IgD-negative memory B cell (primary cell): Measurements from ENCODE around the gene FAM72D. TPM values are rescaled to one million over a fixed set of nuclear protein-coding genes. Genes with fewer than 3 reads are reported as not detected.
"Not testable (repeated sequence)": the region's sequence is repeated elsewhere in the genome, so short reads cannot be mapped to it uniquely, and the experiment has no call there.

Source experiments
- H3K27ac Mint-ChIP-seq, 3 donors: one replicate each; pipeline ENCODE4 v1.8.0; 2020 to 2022; ENCODE audit warnings: mild to moderate bottlenecking in 3 of 3, mixed read lengths in 3 of 3, moderate library complexity in 1 of 3
- H3K27me3 Mint-ChIP-seq: one replicate; pipeline ENCODE4 v1.8.0; 2021; ENCODE audit warnings: mixed read lengths
- H3K36me3 Mint-ChIP-seq: one replicate; pipeline ENCODE4 v1.8.0; 2020; ENCODE audit warnings: mild to moderate bottlenecking, mixed read lengths
- H3K4me1 Mint-ChIP-seq, 3 donors: one replicate each; pipeline ENCODE4 v1.8.0; 2020 to 2022; ENCODE audit warnings: mixed read lengths in 3 of 3, mild to moderate bottlenecking in 1 of 3
- H3K4me3 Mint-ChIP-seq, 4 donors: one replicate each; pipeline ENCODE4 v1.8.0; 2020 to 2022; ENCODE audit warnings: mild to moderate bottlenecking in 4 of 4, mixed read lengths in 4 of 4, moderate library complexity in 3 of 4
- H3K9me3 Mint-ChIP-seq, 3 donors: one replicate each; pipeline ENCODE4 v1.8.0; 2020 to 2021; ENCODE audit warnings: mixed read lengths in 3 of 3, mild to moderate bottlenecking in 1 of 3
- polyA plus RNA-seq: library from polyadenylated mRNA; unstranded; fragments of 300-500 nt; fragmentation: Illumina TruSeq; gene quantifications from one replicate; pipeline ENCODE4 v1.2.3, GENCODE V29; 2021

FAM72D gene
- polyA plus RNA-seq, 1 donor from 2014 or later = not detected

GRCh38 chr1:145122344-145123061 is 26.7 kb downstream of the FAM72D start:
- not testable (repeated sequence) for H3K27ac Mint-ChIP-seq, H3K36me3 Mint-ChIP-seq, H3K9me3 Mint-ChIP-seq, H3K4me3 Mint-ChIP-seq, H3K27me3 Mint-ChIP-seq, H3K4me1 Mint-ChIP-seq

- not testable (repeated sequence) for H3K27ac Mint-ChIP-seq, H3K4me3 Mint-ChIP-seq, H3K4me1 Mint-ChIP-seq, H3K27me3 Mint-ChIP-seq, H3K36me3 Mint-ChIP-seq, H3K9me3 Mint-ChIP-seq
These were observed 27.3 kb downstream of the FAM72D start for GRCh38 chr1:145123062-145123395.

- not testable (repeated sequence) for H3K9me3 Mint-ChIP-seq, H3K4me1 Mint-ChIP-seq, H3K36me3 Mint-ChIP-seq, H3K27me3 Mint-ChIP-seq, H3K4me3 Mint-ChIP-seq, H3K27ac Mint-ChIP-seq
These were observed 28.3 kb downstream of the FAM72D start for GRCh38 chr1:145123992-145124641.

GRCh38 chr1:145125112-145125511 is 29.3 kb downstream of the FAM72D start:
- not testable (repeated sequence) for H3K36me3 Mint-ChIP-seq, H3K27ac Mint-ChIP-seq, H3K9me3 Mint-ChIP-seq, H3K4me3 Mint-ChIP-seq, H3K4me1 Mint-ChIP-seq, H3K27me3 Mint-ChIP-seq

- H3K27me3 Mint-ChIP-seq, H3K4me1 Mint-ChIP-seq, H3K27ac Mint-ChIP-seq, H3K9me3 Mint-ChIP-seq, H3K4me3 Mint-ChIP-seq, H3K36me3 Mint-ChIP-seq: not testable (repeated sequence)
These were observed 31.4 kb downstream of the FAM72D start for GRCh38 chr1:145127144-145127543.

GRCh38 chr1:145128697-145129469 is 33.1 kb downstream of the FAM72D start:
- not testable (repeated sequence) for H3K36me3 Mint-ChIP-seq, H3K27ac Mint-ChIP-seq, H3K9me3 Mint-ChIP-seq, H3K27me3 Mint-ChIP-seq, H3K4me1 Mint-ChIP-seq, H3K4me3 Mint-ChIP-seq

GRCh38 chr1:145134476-145134875 is 38.7 kb downstream of the FAM72D start:
- H3K27ac Mint-ChIP-seq, H3K4me3 Mint-ChIP-seq, H3K36me3 Mint-ChIP-seq, H3K9me3 Mint-ChIP-seq, H3K4me1 Mint-ChIP-seq, H3K27me3 Mint-ChIP-seq: not testable (repeated sequence)

- H3K4me3 Mint-ChIP-seq, H3K9me3 Mint-ChIP-seq, H3K27me3 Mint-ChIP-seq, H3K27ac Mint-ChIP-seq, H3K4me1 Mint-ChIP-seq, H3K36me3 Mint-ChIP-seq: not testable (repeated sequence)
These were observed 44.8 kb downstream of the FAM72D start for GRCh38 chr1:145140549-145140948.

- H3K9me3 Mint-ChIP-seq, H3K4me3 Mint-ChIP-seq, H3K36me3 Mint-ChIP-seq, H3K4me1 Mint-ChIP-seq, H3K27me3 Mint-ChIP-seq, H3K27ac Mint-ChIP-seq: not testable (repeated sequence)
These were observed 48.6 kb downstream of the FAM72D start for GRCh38 chr1:145144264-145144913.

GRCh38 chr1:145146308-145146707 is 50.5 kb downstream of the FAM72D start:
- not testable (repeated sequence) for H3K4me1 Mint-ChIP-seq, H3K4me3 Mint-ChIP-seq, H3K27ac Mint-ChIP-seq, H3K9me3 Mint-ChIP-seq, H3K27me3 Mint-ChIP-seq, H3K36me3 Mint-ChIP-seq

- H3K36me3 Mint-ChIP-seq, H3K4me3 Mint-ChIP-seq, H3K27me3 Mint-ChIP-seq: not testable (repeated sequence)
These were observed 51.4 kb downstream of the FAM72D start for GRCh38 chr1:145147172-145147571.

GRCh38 chr1:145155421-145155820 is 59.6 kb downstream of the FAM72D start:
- H3K36me3 Mint-ChIP-seq, H3K27ac Mint-ChIP-seq, H3K9me3 Mint-ChIP-seq, H3K4me1 Mint-ChIP-seq, H3K27me3 Mint-ChIP-seq, H3K4me3 Mint-ChIP-seq: not testable (repeated sequence)

More at GRCh38 chr1:145147172-145147571, 51.4 kb downstream of the FAM72D start:
- H3K27ac Mint-ChIP-seq, H3K4me1 Mint-ChIP-seq, H3K9me3 Mint-ChIP-seq: not testable (repeated sequence)

GRCh38 chr1:145155873-145156272 is 60.1 kb downstream of the FAM72D start:
- H3K27me3 Mint-ChIP-seq, H3K36me3 Mint-ChIP-seq, H3K4me1 Mint-ChIP-seq, H3K27ac Mint-ChIP-seq, H3K9me3 Mint-ChIP-seq: not testable (repeated sequence)
- H3K4me3 Mint-ChIP-seq = peak overlapping the region in 1 of 4 donors; percentile 22

GRCh38 chr1:145156891-145157610 is 61.3 kb downstream of the FAM72D start:
- not testable (repeated sequence) for H3K27me3 Mint-ChIP-seq, H3K4me1 Mint-ChIP-seq, H3K36me3 Mint-ChIP-seq, H3K9me3 Mint-ChIP-seq
- H3K4me3 Mint-ChIP-seq = peak overlapping the region; percentile 85 to 93 (median 92)
- H3K27ac Mint-ChIP-seq = peak overlapping the region; percentile 95 to 96 (median 96)

- H3K4me1 Mint-ChIP-seq, H3K27ac Mint-ChIP-seq, H3K9me3 Mint-ChIP-seq, H3K27me3 Mint-ChIP-seq, H3K36me3 Mint-ChIP-seq, H3K4me3 Mint-ChIP-seq: not testable (repeated sequence)
These were observed 61.9 kb downstream of the FAM72D start for GRCh38 chr1:145157715-145158114.
